SK-N-SH (cell line): ENCODE data around the gene DNAJC1.

Source experiments
- CHD2 ChIP-seq: fragments of 150-350 bp; IDR thresholded peaks from 2 replicates; pipeline ENCODE4 v1.6.1; 2018; ENCODE audit warnings: low read length; ENCODE audit not compliant: partially characterized antibody
- EZH2phosphoT487 ChIP-seq: fragments of 200-600 bp; sonication (generic); IDR thresholded peaks from 2 replicates; pipeline ENCODE4 v1.6.1; 2017; ENCODE audit warnings: low read depth, mixed run types, mild to moderate bottlenecking, antibody characterized with exemption, moderate library complexity, borderline replicate concordance
- POLR2AphosphoS5 ChIP-seq: IDR thresholded peaks from 2 replicates; pipeline ENCODE4 v1.6.1; 2012; ENCODE audit warnings: low read depth, low read length
- RAD21 ChIP-seq: IDR thresholded peaks from 2 replicates; pipeline ENCODE4 v1.6.1; 2012; ENCODE audit warnings: mild to moderate bottlenecking, low read length
- TF ChIP-seq, protein P1 (sequence below): fragments of 150-350 bp; IDR thresholded peaks from 2 replicates; pipeline ENCODE4 v1.6.1; 2016; ENCODE audit warnings: mild to moderate bottlenecking, low read depth, low read length
- TF ChIP-seq, protein P2 (sequence below): fragments of 200-600 bp; sonication (generic); IDR thresholded peaks from 2 replicates; pipeline ENCODE4 v1.6.1; 2017; ENCODE audit warnings: antibody characterized with exemption, mild to moderate bottlenecking, moderate library complexity

DNA sequence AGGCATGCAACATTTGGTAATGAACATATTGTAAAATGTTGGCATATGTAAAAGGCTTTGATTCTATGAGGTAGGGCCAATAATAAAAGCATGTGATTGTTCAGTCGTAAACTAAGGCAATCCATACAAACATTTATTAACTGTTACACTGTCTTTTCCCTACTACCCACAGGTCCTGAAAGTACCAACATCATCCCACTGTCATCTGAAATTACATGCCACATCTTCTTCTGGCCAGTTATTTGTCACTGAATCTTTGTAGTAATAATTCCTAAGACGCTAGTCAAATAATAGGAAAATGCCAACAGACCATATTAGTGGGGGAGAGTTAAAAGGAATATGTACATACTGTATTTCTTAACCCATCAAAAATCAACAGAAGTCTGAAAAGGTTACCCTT lies 27.2 kb downstream of the DNAJC1 start:
- no peak for TF ChIP-seq EZH2phosphoT487
- TF ChIP-seq, protein P1, sequence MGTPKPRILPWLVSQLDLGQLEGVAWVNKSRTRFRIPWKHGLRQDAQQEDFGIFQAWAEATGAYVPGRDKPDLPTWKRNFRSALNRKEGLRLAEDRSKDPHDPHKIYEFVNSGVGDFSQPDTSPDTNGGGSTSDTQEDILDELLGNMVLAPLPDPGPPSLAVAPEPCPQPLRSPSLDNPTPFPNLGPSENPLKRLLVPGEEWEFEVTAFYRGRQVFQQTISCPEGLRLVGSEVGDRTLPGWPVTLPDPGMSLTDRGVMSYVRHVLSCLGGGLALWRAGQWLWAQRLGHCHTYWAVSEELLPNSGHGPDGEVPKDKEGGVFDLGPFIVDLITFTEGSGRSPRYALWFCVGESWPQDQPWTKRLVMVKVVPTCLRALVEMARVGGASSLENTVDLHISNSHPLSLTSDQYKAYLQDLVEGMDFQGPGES = no peak
- TF ChIP-seq, protein P2, sequence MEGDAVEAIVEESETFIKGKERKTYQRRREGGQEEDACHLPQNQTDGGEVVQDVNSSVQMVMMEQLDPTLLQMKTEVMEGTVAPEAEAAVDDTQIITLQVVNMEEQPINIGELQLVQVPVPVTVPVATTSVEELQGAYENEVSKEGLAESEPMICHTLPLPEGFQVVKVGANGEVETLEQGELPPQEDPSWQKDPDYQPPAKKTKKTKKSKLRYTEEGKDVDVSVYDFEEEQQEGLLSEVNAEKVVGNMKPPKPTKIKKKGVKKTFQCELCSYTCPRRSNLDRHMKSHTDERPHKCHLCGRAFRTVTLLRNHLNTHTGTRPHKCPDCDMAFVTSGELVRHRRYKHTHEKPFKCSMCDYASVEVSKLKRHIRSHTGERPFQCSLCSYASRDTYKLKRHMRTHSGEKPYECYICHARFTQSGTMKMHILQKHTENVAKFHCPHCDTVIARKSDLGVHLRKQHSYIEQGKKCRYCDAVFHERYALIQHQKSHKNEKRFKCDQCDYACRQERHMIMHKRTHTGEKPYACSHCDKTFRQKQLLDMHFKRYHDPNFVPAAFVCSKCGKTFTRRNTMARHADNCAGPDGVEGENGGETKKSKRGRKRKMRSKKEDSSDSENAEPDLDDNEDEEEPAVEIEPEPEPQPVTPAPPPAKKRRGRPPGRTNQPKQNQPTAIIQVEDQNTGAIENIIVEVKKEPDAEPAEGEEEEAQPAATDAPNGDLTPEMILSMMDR = no peak
- TF ChIP-seq CHD2 = no peak
- TF ChIP-seq RAD21 = no peak
- no peak for TF ChIP-seq POLR2AphosphoS5
